BLaER1 (cell line): ENCODE measurements around the gene VAMP5.
A peak's percentile ranks its signal among the peaks of the same experiment; 100 is the strongest.
"Not testable (repeated sequence)": the region's sequence is repeated elsewhere in the genome, so short reads cannot be mapped to it uniquely, and the experiment has no call there.

ENCODE experiments used
- H3K27ac ChIP-seq: shearing (Covaris generic); formaldehyde crosslinking; 2 replicates; pipeline ENCODE4 v1.8.1; 2022
- H3K27me3 ChIP-seq: shearing (Covaris generic); formaldehyde crosslinking; 2 replicates; pipeline ENCODE4 v1.8.1; 2022
- H3K36me3 ChIP-seq: shearing (Covaris generic); formaldehyde crosslinking; 2 replicates; pipeline ENCODE4 v1.8.1; 2022
- H3K4me1 ChIP-seq: shearing (Covaris generic); formaldehyde crosslinking; 2 replicates; pipeline ENCODE4 v1.8.1; 2022
- H3K4me2 ChIP-seq: shearing (Covaris generic); formaldehyde crosslinking; 2 replicates; pipeline ENCODE4 v1.8.1; 2022
- H3K4me3 ChIP-seq: shearing (Covaris generic); formaldehyde crosslinking; 2 replicates; pipeline ENCODE4 v1.8.1; 2022
- H3K9ac ChIP-seq: shearing (Covaris generic); formaldehyde crosslinking; 2 replicates; pipeline ENCODE4 v1.8.1; 2022
- H3K9me3 ChIP-seq: shearing (Covaris generic); formaldehyde crosslinking; 2 replicates; pipeline ENCODE4 v1.8.1; 2022
- H4K20me1 ChIP-seq: shearing (Covaris generic); formaldehyde crosslinking; 2 replicates; pipeline ENCODE4 v1.8.1; 2022
- Cebpa-rat ChIP-seq: shearing (Covaris generic); IDR thresholded peaks from 2 replicates; pipeline ENCODE4 v1.8.1; 2022

VAMP5 gene

DNA sequence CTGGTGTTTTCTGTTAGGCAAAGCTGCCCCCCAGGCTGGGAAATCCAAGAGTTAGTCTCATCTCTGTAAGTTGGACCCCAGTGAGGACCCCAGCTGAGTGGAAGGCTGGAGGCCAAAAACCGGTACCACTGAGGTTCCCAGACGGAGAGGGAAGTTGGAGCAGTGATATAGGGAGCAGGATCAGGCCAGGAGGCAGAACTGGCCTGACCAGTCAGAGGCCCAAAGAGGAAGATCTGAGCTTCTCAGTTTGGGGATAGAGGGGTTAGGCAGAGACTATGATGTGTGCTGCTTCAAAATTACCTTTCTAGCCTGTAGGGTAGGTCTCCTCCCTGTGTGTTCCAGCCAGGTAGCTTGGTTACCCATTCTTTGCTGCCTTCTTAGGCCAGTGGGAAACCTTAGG, 6.7 kb downstream of the VAMP5 start:
- TF ChIP-seq Cebpa-rat, result no peak
- Histone ChIP-seq H3K9me3 (no peaks in the 10 kb centered on the region), H3K4me1 (peaks cover 64% of the 10 kb centered on the region), H3K4me2 (peak overlapping the region; percentile 46; the same call in 1 of the 2 replicates), H3K9ac (no peak overlapping the region), H3K27ac (no peak overlapping the region), H3K36me3 (peaks cover 30% of the 10 kb centered on the region), H4K20me1 (peaks cover 20% of the 10 kb centered on the region; the same call in 1 of the 2 replicates), H3K4me3 (no peak overlapping the region), H3K27me3 (no peaks in the 10 kb centered on the region)

DNA sequence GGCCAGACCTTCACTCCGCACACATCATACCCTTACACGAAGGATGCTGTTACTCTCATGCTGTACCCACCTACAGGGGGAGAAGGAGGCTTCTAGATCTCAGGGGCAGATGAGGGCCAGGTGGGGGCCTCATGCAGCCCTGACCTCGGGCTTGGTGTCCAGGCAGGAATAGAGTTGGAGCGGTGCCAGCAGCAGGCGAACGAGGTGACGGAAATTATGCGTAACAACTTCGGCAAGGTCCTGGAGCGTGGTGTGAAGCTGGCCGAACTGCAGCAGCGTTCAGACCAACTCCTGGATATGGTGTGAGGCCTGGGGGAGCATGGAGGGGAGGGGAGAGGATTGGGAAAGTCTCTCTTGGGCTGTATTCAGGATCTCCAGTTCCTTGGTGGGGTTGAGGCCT, 7.3 kb downstream of the VAMP5 start:
- Histone ChIP-seq H3K4me2 (no peak overlapping the region), H3K4me1 (peaks cover 64% of the 10 kb centered on the region), H3K9me3 (no peaks in the 10 kb centered on the region), H4K20me1 (peaks cover 26% of the 10 kb centered on the region; the same call in 1 of the 2 replicates), H3K27ac (no peak overlapping the region), H3K9ac (no peak overlapping the region), H3K27me3 (no peaks in the 10 kb centered on the region), H3K4me3 (no peak overlapping the region), H3K36me3 (peaks cover 31% of the 10 kb centered on the region)
- TF ChIP-seq Cebpa-rat, result no peak

- Histone ChIP-seq H4K20me1 (peaks cover 33% of the 10 kb centered on the region; the same call in 1 of the 2 replicates), H3K36me3 (peaks cover 38% of the 10 kb centered on the region), H3K4me1 (peaks cover 64% of the 10 kb centered on the region)
- H3K9ac ChIP-seq, H3K4me3 ChIP-seq, H3K9me3 ChIP-seq, H3K27me3 ChIP-seq, H3K27ac ChIP-seq, H3K4me2 ChIP-seq: not testable (repeated sequence)
Observed at GRCh38 chr2:85592299-85592698, 8.1 kb downstream of the VAMP5 start.

GRCh38 chr2:85593023-85593422, 8.8 kb downstream of the VAMP5 start:
- peaks cover 36% of the 10 kb centered on the region; the same call in 1 of the 2 replicates for H4K20me1 ChIP-seq
- TF ChIP-seq Cebpa-rat, result no peak
- no peaks in the 10 kb centered on the region for H3K9me3 ChIP-seq
- H3K4me3 ChIP-seq, result no peak overlapping the region
- H3K27ac ChIP-seq, result no peak overlapping the region
- no peak overlapping the region for H3K4me2 ChIP-seq
- peaks cover 45% of the 10 kb centered on the region for H3K36me3 ChIP-seq
- no peak overlapping the region for H3K9ac ChIP-seq
- H3K27me3 ChIP-seq, result no peaks in the 10 kb centered on the region
- peaks cover 60% of the 10 kb centered on the region for H3K4me1 ChIP-seq

GRCh38 chr2:85594715-85595300, 10.6 kb downstream of the VAMP5 start:
- TF ChIP-seq Cebpa-rat, result no peak
- Histone ChIP-seq H3K4me1 (peaks cover 42% of the 10 kb centered on the region), H4K20me1 (peaks cover 33% of the 10 kb centered on the region; the same call in 1 of the 2 replicates)

GRCh38 chr2:85595301-85596025, 11.2 kb downstream of the VAMP5 start, which contains the start of gene RNF181:
RNF181 (plus strand) TSS chr2:85595745; CDS start chr2:85595764, 19 bp downstream.
- peaks cover 36% of the 10 kb centered on the region for H3K4me1 ChIP-seq
- peak within 1 kb of the TSS; percentile 92 for H3K9ac ChIP-seq
- no peaks in the 10 kb centered on the region for H3K9me3 ChIP-seq
- H3K4me2 ChIP-seq, result peak within 1 kb of the TSS; percentile 91
- H3K27ac ChIP-seq, result peak within 1 kb of the TSS; percentile 88
- no peak for TF ChIP-seq Cebpa-rat
- peaks cover 36% of the 10 kb centered on the region; the same call in 1 of the 2 replicates for H4K20me1 ChIP-seq
- peak within 1 kb of the TSS; percentile 95 for H3K4me3 ChIP-seq
- no peaks in the 10 kb centered on the region for H3K27me3 ChIP-seq
- H3K36me3 ChIP-seq, result peaks cover 66% of the 10 kb centered on the region

More at GRCh38 chr2:85594715-85595300, 10.6 kb downstream of the VAMP5 start:
- Histone ChIP-seq H3K9me3 (no peaks in the 10 kb centered on the region), H3K4me3 (peak overlapping the region; percentile 95), H3K9ac (peak overlapping the region; percentile 92), H3K36me3 (peaks cover 63% of the 10 kb centered on the region), H3K4me2 (peak overlapping the region; percentile 91), H3K27me3 (no peaks in the 10 kb centered on the region), H3K27ac (peak overlapping the region; percentile 88)

GRCh38 chr2:85596026-85596333, 11.7 kb downstream of the VAMP5 start:
- no peak for TF ChIP-seq Cebpa-rat
- Histone ChIP-seq H3K4me2 (peak overlapping the region; percentile 91), H3K9me3 (no peaks in the 10 kb centered on the region), H3K4me3 (peak overlapping the region; percentile 95), H3K27ac (peak overlapping the region; percentile 88), H3K9ac (peak overlapping the region; percentile 92), H3K27me3 (no peaks in the 10 kb centered on the region), H3K4me1 (peaks cover 31% of the 10 kb centered on the region), H3K36me3 (peaks cover 66% of the 10 kb centered on the region), H4K20me1 (peaks cover 36% of the 10 kb centered on the region; the same call in 1 of the 2 replicates)

DNA sequence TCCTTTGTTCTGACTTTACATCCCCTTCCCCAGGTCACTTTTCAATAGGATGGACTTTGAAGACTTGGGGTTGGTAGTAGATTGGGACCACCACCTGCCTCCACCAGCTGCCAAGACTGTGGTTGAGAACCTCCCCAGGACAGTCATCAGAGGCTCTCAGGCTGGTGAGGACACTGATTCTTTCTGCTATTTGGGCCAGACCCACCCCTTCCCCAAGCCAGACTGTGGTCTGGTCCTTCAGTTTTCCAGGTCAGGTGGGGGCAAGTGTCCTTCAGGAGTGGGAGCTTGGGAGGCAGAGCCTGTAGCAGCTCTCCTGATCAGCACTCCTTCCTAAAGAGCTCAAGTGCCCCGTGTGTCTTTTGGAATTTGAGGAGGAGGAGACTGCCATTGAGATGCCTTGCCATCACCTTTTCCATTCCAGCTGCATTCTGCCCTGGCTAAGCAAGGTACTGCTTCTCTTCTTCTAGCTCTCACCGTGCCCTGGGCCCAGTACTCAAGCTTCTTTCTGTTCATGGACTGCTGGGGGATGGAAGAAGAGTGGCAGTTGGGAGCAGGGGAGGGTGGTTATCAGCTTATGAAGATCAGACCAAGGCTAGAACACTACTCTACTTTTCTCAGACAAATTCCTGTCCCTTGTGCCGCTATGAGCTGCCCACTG, 12.4 kb downstream of the VAMP5 start:
- no peak for TF ChIP-seq Cebpa-rat
- peaks cover 60% of the 10 kb centered on the region for H3K36me3 ChIP-seq
- peaks cover 33% of the 10 kb centered on the region for H3K4me1 ChIP-seq
- peak overlapping the region; percentile 88; the same call in 1 of the 2 replicates for H3K27ac ChIP-seq
- peak overlapping the region; percentile 95 for H3K4me3 ChIP-seq
- peak overlapping the region; percentile 91 for H3K4me2 ChIP-seq
- peak overlapping the region; percentile 92 for H3K9ac ChIP-seq
- peaks cover 36% of the 10 kb centered on the region; the same call in 1 of the 2 replicates for H4K20me1 ChIP-seq
- no peaks in the 10 kb centered on the region for H3K9me3 ChIP-seq
- no peaks in the 10 kb centered on the region for H3K27me3 ChIP-seq

GRCh38 chr2:85597241-85597640, 13.0 kb downstream of the VAMP5 start:
- H3K4me3 ChIP-seq, result 0 out of 2 replicates have a peak overlapping the region, but pooled peaks have one; percentile 95
- H3K9ac ChIP-seq, result 0 out of 2 replicates have a peak overlapping the region, but pooled peaks have one; percentile 92
- peaks cover 36% of the 10 kb centered on the region; the same call in 1 of the 2 replicates for H4K20me1 ChIP-seq
- no peaks in the 10 kb centered on the region for H3K9me3 ChIP-seq
- H3K36me3 ChIP-seq, result peaks cover 54% of the 10 kb centered on the region
- no peaks in the 10 kb centered on the region for H3K27me3 ChIP-seq
- peaks cover 38% of the 10 kb centered on the region for H3K4me1 ChIP-seq
- peak overlapping the region; percentile 91 for H3K4me2 ChIP-seq
- no peak for TF ChIP-seq Cebpa-rat
- H3K27ac ChIP-seq, result no peak overlapping the region
